ENCODE measurements around the gene SIGLEC14. TPM values are rescaled to one million over a fixed set of nuclear protein-coding genes. Genes with fewer than 3 reads are reported as not detected.
"Not testable (repeated sequence)": the region's sequence is repeated elsewhere in the genome, so short reads cannot be mapped to it uniquely, and the experiment has no call there.

The SIGLEC14 gene
- total RNA-seq, 1 experiment from 2014 or later = not detected

DNA sequence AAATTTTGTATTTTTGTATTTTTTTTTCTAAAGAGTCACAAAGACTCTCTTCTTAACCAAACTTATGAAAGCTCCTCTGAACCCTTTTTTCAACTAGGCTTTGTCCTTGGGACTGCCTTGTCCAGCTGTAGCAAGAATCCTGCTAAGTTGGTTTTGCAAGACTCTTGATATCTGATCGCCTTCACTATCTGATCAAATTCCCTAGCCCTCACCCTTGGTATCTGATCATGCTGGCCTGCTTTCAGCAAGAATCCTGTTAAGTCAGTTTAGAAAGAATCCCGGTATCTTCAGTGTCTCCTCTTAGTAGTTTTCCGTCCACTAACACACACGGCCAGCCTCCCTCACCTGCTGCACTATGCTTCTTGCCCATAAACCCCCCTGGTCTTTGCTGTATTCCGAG is 14.5 kb downstream of the SIGLEC14 start:
- no TSS peak for BruUV-seq (replicated peaks)
- in situ Hi-C loops (cut with HindIII; ENCODE audit: low pct_unique_long_range_greater_than_20kb, low sequenced_read_pairs) (no loop called here), intact Hi-C loops (cut with micrococcal nuclease; ENCODE audit: unreplicated experiment) (no loop called here)
- CTCF ChIA-PET = no interaction called here
- DNase-seq (ENCODE audit: low read depth, low spot score) (no peak), ATAC-seq (no peak)
- no peak overlapping the region for H3K4me3 ChIP-seq (ENCODE audit: low read depth in 2 of 2, low read length in 2 of 2)
- POLR2A ChIA-PET = no interaction called here
- no peaks in the 10 kb centered on the region for H3K36me3 ChIP-seq (ENCODE audit: control insufficient read depth, insufficient read depth, low read length)
- no peaks in the 10 kb centered on the region for H3K4me1 ChIP-seq (ENCODE audit: control insufficient read depth, insufficient read depth, low read length)
- H3K27me3 ChIP-seq (ENCODE audit: control insufficient read depth, insufficient read depth, low read length) = no peaks in the 10 kb centered on the region; the same call in 1 of the 2 replicates
- H3K9me3 ChIP-seq (ENCODE audit: control insufficient read depth, insufficient read depth, low read depth, low read length) = no peaks in the 10 kb centered on the region
- no peak overlapping the region for H3K27ac ChIP-seq (ENCODE audit: low read length)
- TF ChIP-seq, protein P1, sequence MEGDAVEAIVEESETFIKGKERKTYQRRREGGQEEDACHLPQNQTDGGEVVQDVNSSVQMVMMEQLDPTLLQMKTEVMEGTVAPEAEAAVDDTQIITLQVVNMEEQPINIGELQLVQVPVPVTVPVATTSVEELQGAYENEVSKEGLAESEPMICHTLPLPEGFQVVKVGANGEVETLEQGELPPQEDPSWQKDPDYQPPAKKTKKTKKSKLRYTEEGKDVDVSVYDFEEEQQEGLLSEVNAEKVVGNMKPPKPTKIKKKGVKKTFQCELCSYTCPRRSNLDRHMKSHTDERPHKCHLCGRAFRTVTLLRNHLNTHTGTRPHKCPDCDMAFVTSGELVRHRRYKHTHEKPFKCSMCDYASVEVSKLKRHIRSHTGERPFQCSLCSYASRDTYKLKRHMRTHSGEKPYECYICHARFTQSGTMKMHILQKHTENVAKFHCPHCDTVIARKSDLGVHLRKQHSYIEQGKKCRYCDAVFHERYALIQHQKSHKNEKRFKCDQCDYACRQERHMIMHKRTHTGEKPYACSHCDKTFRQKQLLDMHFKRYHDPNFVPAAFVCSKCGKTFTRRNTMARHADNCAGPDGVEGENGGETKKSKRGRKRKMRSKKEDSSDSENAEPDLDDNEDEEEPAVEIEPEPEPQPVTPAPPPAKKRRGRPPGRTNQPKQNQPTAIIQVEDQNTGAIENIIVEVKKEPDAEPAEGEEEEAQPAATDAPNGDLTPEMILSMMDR (IDR thresholded peaks at IDR 0.05) = no peak
- TF ChIP-seq, protein P2, sequence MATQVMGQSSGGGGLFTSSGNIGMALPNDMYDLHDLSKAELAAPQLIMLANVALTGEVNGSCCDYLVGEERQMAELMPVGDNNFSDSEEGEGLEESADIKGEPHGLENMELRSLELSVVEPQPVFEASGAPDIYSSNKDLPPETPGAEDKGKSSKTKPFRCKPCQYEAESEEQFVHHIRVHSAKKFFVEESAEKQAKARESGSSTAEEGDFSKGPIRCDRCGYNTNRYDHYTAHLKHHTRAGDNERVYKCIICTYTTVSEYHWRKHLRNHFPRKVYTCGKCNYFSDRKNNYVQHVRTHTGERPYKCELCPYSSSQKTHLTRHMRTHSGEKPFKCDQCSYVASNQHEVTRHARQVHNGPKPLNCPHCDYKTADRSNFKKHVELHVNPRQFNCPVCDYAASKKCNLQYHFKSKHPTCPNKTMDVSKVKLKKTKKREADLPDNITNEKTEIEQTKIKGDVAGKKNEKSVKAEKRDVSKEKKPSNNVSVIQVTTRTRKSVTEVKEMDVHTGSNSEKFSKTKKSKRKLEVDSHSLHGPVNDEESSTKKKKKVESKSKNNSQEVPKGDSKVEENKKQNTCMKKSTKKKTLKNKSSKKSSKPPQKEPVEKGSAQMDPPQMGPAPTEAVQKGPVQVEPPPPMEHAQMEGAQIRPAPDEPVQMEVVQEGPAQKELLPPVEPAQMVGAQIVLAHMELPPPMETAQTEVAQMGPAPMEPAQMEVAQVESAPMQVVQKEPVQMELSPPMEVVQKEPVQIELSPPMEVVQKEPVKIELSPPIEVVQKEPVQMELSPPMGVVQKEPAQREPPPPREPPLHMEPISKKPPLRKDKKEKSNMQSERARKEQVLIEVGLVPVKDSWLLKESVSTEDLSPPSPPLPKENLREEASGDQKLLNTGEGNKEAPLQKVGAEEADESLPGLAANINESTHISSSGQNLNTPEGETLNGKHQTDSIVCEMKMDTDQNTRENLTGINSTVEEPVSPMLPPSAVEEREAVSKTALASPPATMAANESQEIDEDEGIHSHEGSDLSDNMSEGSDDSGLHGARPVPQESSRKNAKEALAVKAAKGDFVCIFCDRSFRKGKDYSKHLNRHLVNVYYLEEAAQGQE (IDR thresholded peaks at IDR 0.05; ENCODE audit: insufficient read depth in 1 of 2, low read depth in 2 of 2, low read length in 1 of 2) = no peak
- TF ChIP-seq TCF7L2 (IDR thresholded peaks at IDR 0.05; ENCODE audit: low read depth, low read length) = no peak

DNA sequence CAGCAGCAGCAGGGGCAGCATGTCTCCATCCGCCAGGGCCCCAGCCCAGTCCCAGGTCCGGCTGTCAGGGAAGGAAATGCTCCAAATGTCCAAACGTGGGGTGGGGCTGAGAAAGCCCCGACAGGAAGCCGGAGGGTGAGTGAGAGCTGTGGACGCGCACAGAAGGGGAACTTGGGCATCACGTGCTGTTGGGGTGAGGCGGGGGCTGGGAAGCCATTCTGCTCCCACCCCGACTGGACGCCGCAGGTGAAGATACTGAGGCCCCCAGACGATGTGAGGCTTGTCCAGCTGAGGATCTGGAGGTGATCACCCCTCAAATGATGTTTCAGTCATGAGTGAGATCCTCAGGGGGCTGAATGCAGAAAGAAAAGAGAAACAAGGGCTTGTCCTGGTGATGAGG is 16.3 kb downstream of the SIGLEC14 start, which contains the start of gene SIGLEC5:
Gene SIGLEC5, minus strand, starts transcription at position 87 of the 400 bp plus-strand sequence. Its CDS starts 66 bp downstream, at position 21.
- BruUV-seq (replicated peaks); POLR2A ChIA-PET; H3K27ac ChIP-seq (ENCODE audit: low read length); H3K4me1 ChIP-seq (ENCODE audit: control insufficient read depth, insufficient read depth, low read length); ATAC-seq; DNase-seq (ENCODE audit: low read depth, low spot score); intact Hi-C loops (cut with micrococcal nuclease; ENCODE audit: unreplicated experiment); H3K4me3 ChIP-seq (ENCODE audit: low read depth in 2 of 2, low read length in 2 of 2); H3K9me3 ChIP-seq (ENCODE audit: control insufficient read depth, insufficient read depth, low read depth, low read length); CTCF ChIA-PET; in situ Hi-C loops (cut with HindIII; ENCODE audit: low pct_unique_long_range_greater_than_20kb, low sequenced_read_pairs); H3K36me3 ChIP-seq (ENCODE audit: control insufficient read depth, insufficient read depth, low read length); H3K27me3 ChIP-seq (ENCODE audit: control insufficient read depth, insufficient read depth, low read length): not testable (repeated sequence)

DNA sequence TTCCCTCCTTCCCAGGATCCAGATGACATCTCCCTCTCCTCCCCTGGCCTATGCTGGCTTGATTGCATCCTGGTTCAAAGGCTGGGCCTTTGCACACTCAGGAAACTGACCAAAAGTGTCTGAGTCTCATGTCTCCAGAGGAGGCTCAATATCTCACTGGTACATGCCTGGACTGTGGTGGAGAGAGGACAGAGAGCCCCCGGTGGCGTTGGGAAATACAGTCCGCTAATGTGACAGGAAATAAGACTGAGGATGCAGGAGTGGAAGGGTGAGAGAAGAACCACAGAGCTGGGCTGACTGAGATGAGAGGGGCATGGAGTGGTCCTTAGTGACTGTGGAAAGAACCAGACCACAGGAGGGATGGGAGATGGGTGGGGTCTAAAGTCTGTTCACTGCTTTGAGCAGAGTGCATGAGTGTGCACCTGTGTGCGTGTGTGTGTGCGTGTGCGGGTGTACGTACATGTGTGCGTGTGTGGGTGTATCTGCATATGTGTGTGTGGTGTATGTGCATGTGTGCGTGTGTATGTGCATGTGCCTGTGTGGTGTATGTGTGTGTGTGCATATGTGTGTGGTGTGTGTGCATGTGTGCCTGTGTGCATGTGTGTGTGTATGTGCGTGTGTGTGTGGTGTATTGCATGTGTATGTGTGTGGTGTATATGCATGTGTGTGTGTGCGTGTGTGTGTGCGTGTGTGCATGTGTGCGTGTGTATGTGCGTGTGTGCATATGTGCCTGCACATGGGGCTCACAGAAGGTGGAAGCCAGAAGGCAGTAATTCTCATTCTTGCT is 18.3 kb downstream of the SIGLEC14 start:
- intact Hi-C loops (cut with micrococcal nuclease; ENCODE audit: unreplicated experiment) (no loop called here), in situ Hi-C loops (cut with HindIII; ENCODE audit: low pct_unique_long_range_greater_than_20kb, low sequenced_read_pairs) (no loop called here)
- H3K4me3 ChIP-seq (ENCODE audit: low read depth in 2 of 2, low read length in 2 of 2) = no peak overlapping the region
- no TSS peak for BruUV-seq (replicated peaks)
- POLR2A ChIA-PET = no interaction called here
- H3K4me1 ChIP-seq (ENCODE audit: control insufficient read depth, insufficient read depth, low read length) = no peaks in the 10 kb centered on the region
- DNase-seq (ENCODE audit: low read depth, low spot score) = no peak
- peaks cover 2% of the 10 kb centered on the region; the same call in 1 of the 2 replicates for H3K27me3 ChIP-seq (ENCODE audit: control insufficient read depth, insufficient read depth, low read length)
- H3K36me3 ChIP-seq (ENCODE audit: control insufficient read depth, insufficient read depth, low read length) = no peaks in the 10 kb centered on the region
- H3K9me3 ChIP-seq (ENCODE audit: control insufficient read depth, insufficient read depth, low read depth, low read length) = no peaks in the 10 kb centered on the region
- ATAC-seq = no peak
- CTCF ChIA-PET = no interaction called here
- TF ChIP-seq, protein P2 (IDR thresholded peaks at IDR 0.05; ENCODE audit: insufficient read depth in 1 of 2, low read depth in 2 of 2, low read length in 1 of 2) = no peak
- TF ChIP-seq SIN3A (IDR thresholded peaks at IDR 0.05; ENCODE audit: borderline replicate concordance, insufficient read depth, low read depth, low read length) (no peak), TCF7L2 (IDR thresholded peaks at IDR 0.05; ENCODE audit: low read depth, low read length) (no peak), POLR2AphosphoS5 (IDR thresholded peaks at IDR 0.05; ENCODE audit: low read depth, low read length) (no peak)
- TF ChIP-seq, protein P1 (IDR thresholded peaks at IDR 0.05) = no peak
- H3K27ac ChIP-seq (ENCODE audit: low read length) = no peak overlapping the region
